GM23338 (cell line): ENCODE measurements around the gene USP7. TPM values are rescaled to one million over a fixed set of nuclear protein-coding genes. Genes with fewer than 3 reads are reported as not detected.

Experiments used
- CTCF ChIP-seq, 2 experiments: fragments of 200-600 bp in 1 of 2; sonication (generic) in 1 of 2; conservative IDR thresholded peaks; 2 replicates each; pipeline versions ENCODE4 v1.5.1 to v1.6.1; 2016 to 2017; ENCODE audit warnings: antibody characterized with exemption in 2 of 2, low read depth in 2 of 2, mild to moderate bottlenecking in 2 of 2, moderate library complexity in 1 of 2
- ETS1 ChIP-seq: IDR thresholded peaks from 2 replicates; pipeline ENCODE4 v1.6.1; 2016; ENCODE audit warnings: antibody characterized with exemption
- EZH2phosphoT487 ChIP-seq: fragments of 200-600 bp; sonication (generic); IDR thresholded peaks from one replicate; pipeline ENCODE4 v1.8.1; 2018; ENCODE audit warnings: antibody characterized with exemption; ENCODE audit not compliant: unreplicated experiment
- JUNB ChIP-seq: IDR thresholded peaks from one replicate; pipeline ENCODE4 v1.6.1; 2016; ENCODE audit warnings: antibody characterized with exemption; ENCODE audit not compliant: unreplicated experiment
- POLR2AphosphoS5 ChIP-seq: IDR thresholded peaks from 2 replicates; pipeline ENCODE4 v1.6.1; 2016; ENCODE audit warnings: antibody characterized with exemption, low read depth
- ZNF114 ChIP-seq: fragments of 250-450 bp; sonication (Bioruptor Pico); IDR thresholded peaks from 2 replicates; pipeline ENCODE4 v1.5.0; 2020; ENCODE audit warnings: mild to moderate bottlenecking, moderate library complexity
- ZNF331 ChIP-seq: fragments of 250-450 bp; sonication (Bioruptor Pico); IDR thresholded peaks from 2 replicates; pipeline ENCODE4 v1.5.0; 2020; ENCODE audit warnings: low read depth, mild to moderate bottlenecking, moderate library complexity
- ZNF462 ChIP-seq: fragments of 250-450 bp; sonication (Bioruptor Pico); IDR thresholded peaks from 2 replicates; pipeline ENCODE4 v1.5.0; 2020; ENCODE audit warnings: mild to moderate bottlenecking, moderate library complexity
- polyA plus RNA-seq: library from polyadenylated mRNA; unstranded; fragments of >200 nt; fragmentation: Nextera tagmentation; extraction: Ambion mirVana; gene quantifications from 2 replicates; pipeline ENCODE4 v1.2.1, GENCODE V29; 2016
- total RNA-seq: library from RNA; depleted of rRNA; stranded (reverse); fragments of >200 nt; shearing (Covaris generic); gene quantifications from 2 replicates; pipeline ENCODE4 v1.2.3, GENCODE V29; 2014

USP7 gene
- total and polyA plus RNA-seq, 2 experiments from 2014 or later = 42.3 to 130 TPM

- TF ChIP-seq ZNF462 (CRISPR knock-in tag) (no peak), EZH2phosphoT487 (no peak), POLR2AphosphoS5 (no peak), CTCF (conservative IDR thresholded peaks at IDR 0.05; ENCODE audit: low read depth in 2 of 2) (no peak), ZNF331 (CRISPR knock-in tag) (no peak), JUNB (no peak), ETS1 (no peak), ZNF114 (CRISPR knock-in tag) (no peak)
Measured at GRCh38 chr16:8945626-8946296, 17.9 kb downstream of the USP7 start (continued).
